AG04450 (cell line): ENCODE data around the gene CLDN5. TPM values are rescaled to one million over a fixed set of nuclear protein-coding genes. Genes with fewer than 3 reads are reported as not detected.

Experiments
- CTCF ChIA-PET: fragments of 300-600, 350-600 bp; formaldehyde crosslinking; extraction: SDS; loops from one replicate; lab custom pipeline; 2022; ENCODE audit warnings: antibody characterized with exemption, inconsistent platforms; lab: Charles Lee
- POLR2A ChIA-PET: fragments of 350-600 bp; formaldehyde crosslinking; extraction: SDS; loops from one replicate; lab custom pipeline; 2021; ENCODE audit warnings: antibody characterized with exemption, inconsistent platforms; lab: Yijun Ruan, JAX
- DNase-seq: peaks from one replicate; pipeline ENCODE4 v3.0.0-alpha.2; 2011; ENCODE audit warnings: low read depth, low spot score
- H3K27ac ChIP-seq: one replicate; pipeline ENCODE4 v1.5.1; 2012; ENCODE audit warnings: low read depth, low read length, control low read depth
- H3K27me3 ChIP-seq: one replicate; pipeline ENCODE4 v1.6.0; 2012; ENCODE audit warnings: low read length; ENCODE audit not compliant: control insufficient read depth, insufficient read depth
- H3K4me3 ChIP-seq: 2 replicates; pipeline ENCODE4 v1.5.1; 2011; ENCODE audit warnings: mild to moderate bottlenecking, low read depth, low read length, control low read depth
- H3K9me3 ChIP-seq: 2 replicates; pipeline ENCODE4 v1.5.1; 2012; ENCODE audit warnings: low read length; ENCODE audit not compliant: control insufficient read depth, insufficient read depth
- CTCF ChIP-seq: IDR thresholded peaks from 2 replicates; pipeline ENCODE4 v1.5.1; 2011; ENCODE audit warnings: low read depth, low read length, control low read depth, inconsistent platforms
- polyA plus RNA-seq: library from polyadenylated mRNA; depleted of rRNA; stranded (reverse); fragments of >200 nt; gene quantifications from 2 replicates; pipeline ENCODE4 v1.2.3, GENCODE V29; 2011

The CLDN5 gene
- polyA plus RNA-seq, 1 experiment = not detected

GRCh38 chr22:19516378-19517170, 7.6 kb downstream of the CLDN5 start:
- no peaks in the 10 kb centered on the region for H3K27me3 ChIP-seq
- POLR2A ChIA-PET = no interaction called here
- DNase-seq = no peak
- no peak overlapping the region for H3K27ac ChIP-seq
- peaks cover 2% of the 10 kb centered on the region; the same call in 1 of the 2 replicates for H3K9me3 ChIP-seq
- CTCF ChIA-PET = no interaction called here
- no peak overlapping the region for H3K4me3 ChIP-seq
- no peak for TF ChIP-seq CTCF

GRCh38 chr22:19515654-19516377, 8.4 kb downstream of the CLDN5 start:
- POLR2A ChIA-PET = no interaction called here
- H3K9me3 ChIP-seq = peaks cover 2% of the 10 kb centered on the region; the same call in 1 of the 2 replicates
- CTCF ChIA-PET = no interaction called here
- no peak for DNase-seq
- no peak overlapping the region for H3K27ac ChIP-seq
- no peak for TF ChIP-seq CTCF
- H3K27me3 ChIP-seq = no peaks in the 10 kb centered on the region
- no peak overlapping the region for H3K4me3 ChIP-seq

GRCh38 chr22:19514831-19515565, 9.2 kb downstream of the CLDN5 start:
- TF ChIP-seq CTCF = no peak
- CTCF ChIA-PET = no interaction called here
- no peak for DNase-seq
- Histone ChIP-seq H3K27ac (no peak overlapping the region), H3K4me3 (no peak overlapping the region), H3K9me3 (peaks cover 2% of the 10 kb centered on the region; the same call in 1 of the 2 replicates), H3K27me3 (no peaks in the 10 kb centered on the region)
- POLR2A ChIA-PET = no interaction called here

- POLR2A ChIA-PET = no interaction called here
- DNase-seq = no peak
- CTCF ChIA-PET = no interaction called here
- no peaks in the 10 kb centered on the region for H3K27me3 ChIP-seq
- H3K27ac ChIP-seq = no peak overlapping the region
- TF ChIP-seq CTCF = no peak
- H3K9me3 ChIP-seq = peaks cover 2% of the 10 kb centered on the region; the same call in 1 of the 2 replicates
- H3K4me3 ChIP-seq = no peak overlapping the region
These were observed 10.4 kb downstream of the CLDN5 start for GRCh38 chr22:19513823-19514222.
